ENCODE results near the gene NAPA. TPM values are rescaled to one million over a fixed set of nuclear protein-coding genes. Genes with fewer than 3 reads are reported as not detected.
A peak's percentile ranks its signal among the peaks of the same experiment; 100 is the strongest.

NAPA gene
- total and polyA plus RNA-seq, 3 experiments from 2014 or later: 77.6 to 122 (median 78.0) TPM

GRCh38 chr19:47493378-47494210 is 21.3 kb downstream of the NAPA start:
- H3K27me3 Mint-ChIP-seq: no peaks in the 10 kb centered on the region
- no peak overlapping the region for H3K27ac ChIP-seq (ENCODE audit: low read depth, low read length)
- peaks cover 3 to 77% (median 4%) of the 10 kb centered on the region in 3 donors for H3K36me3 Mint-ChIP-seq
- ChIA-PET CTCF (interaction anchor here (1.2 kb wide), 1 partner anchor 18 kb away, joined by 3 read pairs; no protein-coding TSS in a partner anchor), POLR2A (no interaction called here)
- H3K4me1 Mint-ChIP-seq: peaks cover 0 to 3% (median 0%) of the 10 kb centered on the region in 3 donors
- no peak overlapping the region for H3K4me3 ChIP-seq (ENCODE audit: low read length)
- no peaks in the 10 kb centered on the region for H3K4me1 ChIP-seq (ENCODE audit: insufficient read depth, low read length)
- peak overlapping the region in 3 of 8 donors; percentile 23 to 92 (median 62) for H3K27ac Mint-ChIP-seq
- H3K9me3 ChIP-seq (ENCODE audit: low read length): no peaks in the 10 kb centered on the region
- no peaks in the 10 kb centered on the region for H3K9me3 Mint-ChIP-seq
- DNase-seq: no peak
- no peak overlapping the region for H3K4me3 Mint-ChIP-seq
- H3K36me3 ChIP-seq (ENCODE audit: insufficient read depth, low read length): peaks cover 9% of the 10 kb centered on the region
- H3K27me3 ChIP-seq (ENCODE audit: insufficient read depth, low read length, poor library complexity, severe bottlenecking): no peaks in the 10 kb centered on the region

DNA sequence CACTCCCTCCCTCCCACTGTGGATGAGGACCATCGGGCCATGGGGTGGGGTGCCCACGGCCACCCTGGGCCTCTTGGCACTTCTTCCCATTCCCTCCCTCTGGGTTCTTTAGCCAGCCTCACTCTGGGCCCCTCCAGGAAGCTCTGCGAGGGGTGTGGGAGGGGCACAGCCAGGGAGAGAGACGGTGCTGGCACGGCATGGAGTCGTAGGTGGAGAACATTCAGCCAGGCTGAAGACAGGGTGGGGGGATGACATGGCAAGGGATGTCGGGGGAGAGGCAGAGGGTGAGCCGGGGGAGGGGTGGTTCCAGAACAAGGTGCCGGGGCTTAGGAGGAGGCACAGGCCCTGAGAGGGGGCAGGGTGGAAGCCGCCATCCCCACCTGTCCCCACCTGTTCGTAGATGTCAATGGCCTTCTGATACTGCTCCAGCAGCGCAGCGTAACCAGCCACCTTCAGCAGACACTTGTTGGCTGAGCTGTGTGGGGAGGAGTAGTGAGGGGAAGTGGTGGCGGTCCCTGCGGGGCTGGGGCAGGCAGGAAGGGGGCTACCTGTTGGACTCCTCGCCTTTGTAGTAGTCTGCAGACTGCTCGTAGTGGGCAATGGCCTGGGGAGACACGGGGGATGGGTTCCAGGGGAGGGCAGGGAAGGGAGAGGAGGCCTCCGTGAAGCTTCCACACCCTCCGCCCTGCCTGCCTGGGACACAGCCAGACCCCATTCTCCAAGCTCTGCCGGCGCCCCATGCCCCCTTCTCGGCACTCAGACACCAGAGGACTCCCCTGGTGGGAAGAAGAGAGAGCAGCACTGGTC is 22.1 kb downstream of the NAPA start:
- peak overlapping the region in 1 of 7 donors; percentile 54 for H3K4me3 Mint-ChIP-seq
- H3K27me3 Mint-ChIP-seq: no peaks in the 10 kb centered on the region
- CTCF ChIA-PET: interaction anchor here (1.2 to 1.8 kb wide), 2 partner anchors 17 to 22 kb away, joined by 3 to 5 read pairs; partner anchors contain the start of gene NAPA
- no peak for DNase-seq
- Histone ChIP-seq H3K36me3 (ENCODE audit: insufficient read depth, low read length) (peaks cover 9% of the 10 kb centered on the region), H3K4me3 (ENCODE audit: low read length) (no peak overlapping the region), H3K4me1 (ENCODE audit: insufficient read depth, low read length) (no peaks in the 10 kb centered on the region), H3K9me3 (ENCODE audit: low read length) (no peaks in the 10 kb centered on the region), H3K27ac (ENCODE audit: low read depth, low read length) (no peak overlapping the region), H3K27me3 (ENCODE audit: insufficient read depth, low read length, poor library complexity, severe bottlenecking) (no peaks in the 10 kb centered on the region)
- POLR2A ChIA-PET: no interaction called here
- peaks cover 0 to 3% (median 0%) of the 10 kb centered on the region in 3 donors for H3K4me1 Mint-ChIP-seq
- peaks cover 3 to 75% (median 4%) of the 10 kb centered on the region in 3 donors for H3K36me3 Mint-ChIP-seq
- H3K27ac Mint-ChIP-seq: peak overlapping the region in 1 of 8 donors; percentile 32
- H3K9me3 Mint-ChIP-seq: no peaks in the 10 kb centered on the region

DNA sequence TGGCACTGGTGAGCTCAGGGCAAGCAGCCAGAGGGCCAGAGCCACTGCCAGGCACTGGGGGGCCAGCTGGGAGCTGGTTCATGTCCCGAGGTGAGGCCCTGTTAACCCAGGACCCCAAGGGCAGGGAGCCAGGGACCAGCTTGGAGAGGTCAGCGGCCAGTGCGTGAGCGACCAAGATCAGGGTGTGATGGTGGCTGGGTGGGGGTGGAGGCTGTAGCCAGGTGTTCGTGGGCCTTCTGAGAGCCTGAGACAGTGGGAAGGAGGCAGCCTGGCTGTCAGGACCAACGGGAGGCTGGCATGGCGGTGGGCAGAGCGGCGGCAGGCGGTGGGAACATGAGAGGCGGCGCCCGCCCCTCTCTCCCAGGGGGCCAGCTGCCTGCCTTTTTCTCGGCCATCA is 22.7 kb downstream of the NAPA start:
- H3K27ac ChIP-seq (ENCODE audit: low read depth, low read length): no peak overlapping the region
- Mint-ChIP-seq H3K9me3 (no peaks in the 10 kb centered on the region), H3K27ac (no peak overlapping the region), H3K36me3 (peaks cover 4 to 75% (median 4%) of the 10 kb centered on the region in 3 donors), H3K4me1 (peaks cover 2 to 5% (median 5%) of the 10 kb centered on the region in 3 donors), H3K4me3 (peak overlapping the region in 2 of 7 donors; percentile 29 to 54), H3K27me3 (no peaks in the 10 kb centered on the region)
- H3K4me1 ChIP-seq (ENCODE audit: insufficient read depth, low read length): no peaks in the 10 kb centered on the region
- H3K27me3 ChIP-seq (ENCODE audit: insufficient read depth, low read length, poor library complexity, severe bottlenecking): no peaks in the 10 kb centered on the region
- CTCF ChIA-PET: interaction anchor here (1.2 to 1.8 kb wide), 2 partner anchors 17 to 23 kb away, joined by 3 to 5 read pairs; partner anchors contain the start of gene NAPA
- H3K36me3 ChIP-seq (ENCODE audit: insufficient read depth, low read length): peaks cover 9% of the 10 kb centered on the region
- H3K4me3 ChIP-seq (ENCODE audit: low read length): no peak overlapping the region
- DNase-seq: no peak
- POLR2A ChIA-PET: no interaction called here
- no peaks in the 10 kb centered on the region for H3K9me3 ChIP-seq (ENCODE audit: low read length)

DNA sequence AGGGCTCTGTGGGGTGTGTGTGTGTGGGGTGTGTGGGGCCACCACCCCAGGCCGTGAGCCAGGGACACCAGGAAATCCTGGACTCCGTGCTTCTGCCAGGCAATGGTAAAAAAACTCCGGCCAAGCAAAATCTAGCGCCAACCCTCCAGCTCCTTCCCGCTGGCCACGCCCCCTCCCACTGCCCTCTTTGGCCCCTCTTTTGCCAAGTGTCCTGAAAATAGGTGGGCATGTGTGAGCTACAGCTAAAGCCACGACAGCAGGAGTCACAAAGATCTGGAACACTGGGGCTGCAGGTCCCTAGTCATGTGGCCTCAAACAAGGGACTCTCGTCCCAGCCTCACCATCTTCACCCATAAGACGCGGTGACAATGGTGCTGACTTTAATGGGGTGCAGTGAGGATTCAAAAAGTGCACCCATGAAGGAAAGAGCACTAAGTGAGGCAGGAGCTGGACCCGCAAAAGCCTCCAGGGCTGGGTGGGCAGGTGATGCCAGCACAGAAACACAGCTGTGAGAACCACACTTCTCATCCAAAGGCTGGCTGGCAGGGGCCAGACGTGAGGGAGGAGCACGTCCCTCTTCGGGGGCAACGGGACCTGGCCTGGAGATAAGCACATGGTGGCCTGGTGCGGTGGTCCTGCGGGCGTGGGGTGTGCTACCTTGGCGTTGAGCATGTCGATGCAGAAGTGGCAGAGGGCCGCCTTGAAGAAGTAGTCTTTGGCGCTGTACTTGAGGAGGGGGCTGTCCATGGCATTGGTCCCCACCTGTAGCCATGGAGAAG is 23.3 kb downstream of the NAPA start:
- peaks cover 6 to 11% (median 8%) of the 10 kb centered on the region in 3 donors for H3K4me1 Mint-ChIP-seq
- Histone ChIP-seq H3K27me3 (ENCODE audit: insufficient read depth, low read length, poor library complexity, severe bottlenecking) (no peaks in the 10 kb centered on the region), H3K27ac (ENCODE audit: low read depth, low read length) (no peak overlapping the region), H3K36me3 (ENCODE audit: insufficient read depth, low read length) (peaks cover 9% of the 10 kb centered on the region), H3K9me3 (ENCODE audit: low read length) (no peaks in the 10 kb centered on the region), H3K4me3 (ENCODE audit: low read length) (no peak overlapping the region), H3K4me1 (ENCODE audit: insufficient read depth, low read length) (no peaks in the 10 kb centered on the region)
- POLR2A ChIA-PET: no interaction called here
- H3K36me3 Mint-ChIP-seq: peaks cover 4 to 74% (median 5%) of the 10 kb centered on the region in 3 donors
- H3K4me3 Mint-ChIP-seq: no peak overlapping the region
- no peak for DNase-seq
- CTCF ChIA-PET: interaction anchor here (1.8 kb wide), 1 partner anchor 24 kb away, joined by 5 read pairs; the partner anchor contains the start of gene NAPA
- peak overlapping the region in 2 of 8 donors; percentile 5 to 56 for H3K27ac Mint-ChIP-seq
- no peaks in the 10 kb centered on the region for H3K9me3 Mint-ChIP-seq
- no peaks in the 10 kb centered on the region for H3K27me3 Mint-ChIP-seq

GRCh38 chr19:47490847-47491246 is 24.0 kb downstream of the NAPA start:
- H3K4me1 Mint-ChIP-seq: peaks cover 6 to 18% (median 15%) of the 10 kb centered on the region in 3 donors
- H3K9me3 ChIP-seq (ENCODE audit: low read length): no peaks in the 10 kb centered on the region
- ChIA-PET CTCF (interaction anchor here (0.9 to 1.8 kb wide), 2 partner anchors 24 to 54 kb away, joined by 3 to 5 read pairs; partner anchors contain the start of gene NAPA), POLR2A (no interaction called here)
- H3K27me3 Mint-ChIP-seq: no peaks in the 10 kb centered on the region
- no peaks in the 10 kb centered on the region for H3K27me3 ChIP-seq (ENCODE audit: insufficient read depth, low read length, poor library complexity, severe bottlenecking)
- peaks cover 4 to 68% (median 5%) of the 10 kb centered on the region in 3 donors for H3K36me3 Mint-ChIP-seq
- no peaks in the 10 kb centered on the region for H3K9me3 Mint-ChIP-seq
- no peaks in the 10 kb centered on the region for H3K4me1 ChIP-seq (ENCODE audit: insufficient read depth, low read length)
- DNase-seq: no peak
- H3K27ac ChIP-seq (ENCODE audit: low read depth, low read length): no peak overlapping the region
- peak overlapping the region in 2 of 8 donors; percentile 28 to 72 for H3K27ac Mint-ChIP-seq
- H3K4me3 ChIP-seq (ENCODE audit: low read length): no peak overlapping the region
- H3K36me3 ChIP-seq (ENCODE audit: insufficient read depth, low read length): peaks cover 9% of the 10 kb centered on the region
- no peak overlapping the region for H3K4me3 Mint-ChIP-seq

DNA sequence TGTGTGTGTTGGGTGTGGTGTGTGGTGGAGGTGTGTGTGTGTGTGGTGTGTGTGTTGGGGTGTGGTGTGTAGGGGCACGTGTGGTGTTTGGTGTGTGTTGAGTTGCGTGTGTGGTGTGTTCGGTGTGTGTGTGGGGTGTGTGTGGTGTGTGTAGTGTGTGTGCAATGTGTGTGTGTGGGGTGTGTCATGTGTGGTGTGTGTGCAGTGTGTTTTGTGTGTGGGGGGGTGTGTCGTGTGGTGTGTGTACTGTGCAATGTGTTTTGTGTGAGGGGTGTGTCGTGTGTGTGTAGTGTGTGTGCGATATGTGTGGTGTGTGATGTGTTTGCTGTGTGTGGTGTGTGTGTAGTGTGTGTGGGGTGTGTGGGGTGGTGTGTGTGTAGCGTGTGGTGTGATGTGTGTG is 24.8 kb downstream of the NAPA start:
- no peaks in the 10 kb centered on the region for H3K9me3 Mint-ChIP-seq
- Histone ChIP-seq H3K36me3 (ENCODE audit: insufficient read depth, low read length) (peaks cover 9% of the 10 kb centered on the region), H3K4me3 (ENCODE audit: low read length) (no peak overlapping the region), H3K9me3 (ENCODE audit: low read length) (no peaks in the 10 kb centered on the region), H3K27me3 (ENCODE audit: insufficient read depth, low read length, poor library complexity, severe bottlenecking) (no peaks in the 10 kb centered on the region), H3K27ac (ENCODE audit: low read depth, low read length) (no peak overlapping the region), H3K4me1 (ENCODE audit: insufficient read depth, low read length) (peaks cover 8% of the 10 kb centered on the region)
- no peaks in the 10 kb centered on the region for H3K27me3 Mint-ChIP-seq
- no peak overlapping the region for H3K4me3 Mint-ChIP-seq
- no peak for DNase-seq
- peaks cover 12 to 26% (median 23%) of the 10 kb centered on the region in 3 donors for H3K4me1 Mint-ChIP-seq
- CTCF ChIA-PET: interaction anchor here (0.9 kb wide), 1 partner anchor 53 kb away, joined by 3 read pairs; no protein-coding TSS in a partner anchor
- peak overlapping the region in 2 of 8 donors; percentile 48 to 70 for H3K27ac Mint-ChIP-seq
- POLR2A ChIA-PET: no interaction called here
- peaks cover 4 to 65% (median 5%) of the 10 kb centered on the region in 3 donors for H3K36me3 Mint-ChIP-seq

DNA sequence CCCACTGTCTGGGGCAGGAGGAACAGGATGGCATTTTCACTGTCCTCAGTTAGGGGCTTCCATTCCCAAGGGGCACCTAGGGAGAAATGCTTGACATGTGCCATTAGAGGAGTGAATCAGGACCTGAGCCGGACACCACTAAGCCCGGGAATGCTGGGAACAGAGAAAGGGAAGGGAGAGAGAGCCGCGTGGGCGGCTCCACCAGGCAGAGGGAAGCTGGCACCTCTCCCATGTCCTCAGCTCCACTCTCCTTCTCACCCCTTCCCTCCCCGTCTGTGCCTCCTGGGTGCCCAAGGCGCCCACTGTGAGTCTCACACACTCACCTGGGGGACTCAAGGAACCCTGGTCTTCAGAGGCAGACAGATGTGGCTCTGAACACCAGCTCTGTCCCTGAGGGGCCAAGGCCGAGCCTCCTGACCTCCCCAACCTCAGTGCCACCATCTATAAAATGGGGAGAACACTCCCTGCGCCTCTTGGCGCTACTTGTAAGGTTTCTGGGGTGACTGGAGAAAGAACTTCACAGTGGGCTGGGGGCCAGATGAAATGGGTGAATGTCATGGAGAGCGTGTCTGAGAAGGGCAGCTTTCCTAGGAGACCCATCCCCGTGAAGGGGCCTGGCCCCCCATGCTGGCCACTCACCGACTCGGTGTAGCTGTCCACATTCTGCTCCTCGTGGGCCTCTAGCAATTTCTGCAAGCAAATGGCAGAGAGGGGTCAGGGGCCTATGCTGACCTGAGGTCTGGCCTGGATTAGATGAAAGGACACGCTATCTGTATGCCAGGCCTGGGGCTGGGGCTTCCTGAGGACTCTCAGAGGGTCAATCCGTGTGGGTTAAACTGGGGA is 25.6 kb downstream of the NAPA start:
- H3K27ac Mint-ChIP-seq: peak overlapping the region in 2 of 8 donors; percentile 40 to 54
- H3K4me1 Mint-ChIP-seq: peaks cover 17 to 34% (median 30%) of the 10 kb centered on the region in 3 donors
- H3K4me3 ChIP-seq (ENCODE audit: low read length): no peak overlapping the region
- no peaks in the 10 kb centered on the region for H3K9me3 Mint-ChIP-seq
- no peaks in the 10 kb centered on the region for H3K27me3 ChIP-seq (ENCODE audit: insufficient read depth, low read length, poor library complexity, severe bottlenecking)
- no peaks in the 10 kb centered on the region for H3K9me3 ChIP-seq (ENCODE audit: low read length)
- POLR2A ChIA-PET: no interaction called here
- CTCF ChIA-PET: no interaction called here
- H3K4me3 Mint-ChIP-seq: no peak overlapping the region
- H3K27ac ChIP-seq (ENCODE audit: low read depth, low read length): no peak overlapping the region
- H3K36me3 ChIP-seq (ENCODE audit: insufficient read depth, low read length): peaks cover 9% of the 10 kb centered on the region
- peaks cover 4 to 63% (median 5%) of the 10 kb centered on the region in 3 donors for H3K36me3 Mint-ChIP-seq
- peaks cover 15% of the 10 kb centered on the region for H3K4me1 ChIP-seq (ENCODE audit: insufficient read depth, low read length)
- no peaks in the 10 kb centered on the region for H3K27me3 Mint-ChIP-seq
- DNase-seq: no peak

Data from CD8-positive, alpha-beta memory T cell (primary cell).